T-cell (primary cell): Measurements from ENCODE around the gene UCK1. TPM values are rescaled to one million over a fixed set of nuclear protein-coding genes. Genes with fewer than 3 reads are reported as not detected.

ENCODE experiments used
- ATAC-seq, 4 experiments: fragments of 200-7000 bp in 3 of 4; fragments of 150-1000 bp in 1 of 4; cut with Tn5 transposase; replicated peaks in 1 of 4; 1 replicate in 3 of 4; 2 replicates in 1 of 4; pipeline ENCODE4 v1.10.0; 2021; ENCODE audit warnings: moderate library complexity in 3 of 4, mild to moderate bottlenecking in 2 of 4, moderate number of reproducible peaks in 1 of 4
- CTCF ChIA-PET, 2 donors: fragments of 300-600 bp; sonication (Branson Sonifier 250); formaldehyde crosslinking; loops; one replicate each; lab custom pipeline; 2022; ENCODE audit warnings: antibody characterized with exemption in 2 of 2; lab: Charles Lee
- POLR2A ChIA-PET, 2 donors: fragments of 300-600 bp; sonication (Branson Sonifier 250); formaldehyde crosslinking; loops; one replicate each; lab custom pipeline; 2022; ENCODE audit warnings: antibody characterized with exemption in 2 of 2; lab: Charles Lee
- DNase-seq, 35 experiments: peaks; one replicate each; pipeline versions ENCODE4 v3.0.0 to v3.0.0-alpha.2; 2013 to 2023
- H3K27ac ChIP-seq: one replicate; pipeline ENCODE4 v1.5.1; 2013; ENCODE audit warnings: low read length
- H3K27me3 ChIP-seq, 2 experiments: replicated peaks in 1 of 2; 1 replicate in 1 of 2; 2 replicates in 1 of 2; pipeline versions ENCODE4 v1.6.1 to v1.7.0; 2013; ENCODE audit warnings: low read length in 1 of 2, mixed read lengths in 1 of 2; ENCODE audit not compliant: control insufficient read depth in 2 of 2, insufficient read depth in 2 of 2; ENCODE audit errors: extremely low read depth in 1 of 2
- H3K36me3 ChIP-seq, 2 donors: 1 replicate in 1 of 2; 2 replicates in 1 of 2; pipeline versions ENCODE4 v1.6.1 to v1.7.0; 2013; ENCODE audit warnings: low read length in 1 of 2; ENCODE audit not compliant: control insufficient read depth in 2 of 2, insufficient read depth in 1 of 2; ENCODE audit errors: extremely low read depth in 1 of 2
- H3K4me1 ChIP-seq, 2 experiments: 1 replicate in 1 of 2; 2 replicates in 1 of 2; pipeline versions ENCODE4 v1.6.1 to v1.7.0; 2013; ENCODE audit warnings: low read length in 2 of 2, mixed read lengths in 1 of 2; ENCODE audit not compliant: insufficient read depth in 2 of 2, control insufficient read depth in 1 of 2; ENCODE audit errors: extremely low read depth in 1 of 2
- H3K4me3 ChIP-seq, 2 donors: 1 replicate in 1 of 2; 2 replicates in 1 of 2; pipeline versions ENCODE4 v1.5.1 to v1.7.0; 2013; ENCODE audit warnings: mild to moderate bottlenecking in 2 of 2, low read length in 1 of 2, moderate library complexity in 1 of 2; ENCODE audit not compliant: control insufficient read depth in 1 of 2; ENCODE audit errors: extremely low read depth in 1 of 2
- H3K9me3 ChIP-seq: 2 replicates; pipeline ENCODE4 v1.7.0; 2013
- H3K27ac Mint-ChIP-seq, 2 donors: one replicate each; pipeline ENCODE4 v1.8.0; 2020 to 2021; ENCODE audit warnings: mild to moderate bottlenecking in 2 of 2, mixed read lengths in 2 of 2
- H3K27me3 Mint-ChIP-seq, 2 donors: one replicate each; pipeline ENCODE4 v1.8.0; 2021 to 2022; ENCODE audit warnings: mixed read lengths in 2 of 2
- H3K36me3 Mint-ChIP-seq: one replicate; pipeline ENCODE4 v1.8.0; 2021; ENCODE audit warnings: mixed read lengths
- H3K4me1 Mint-ChIP-seq, 3 donors: one replicate each; pipeline ENCODE4 v1.8.0; 2020 to 2022; ENCODE audit warnings: mixed read lengths in 3 of 3, mild to moderate bottlenecking in 1 of 3
- H3K4me3 Mint-ChIP-seq, 3 donors: one replicate each; pipeline ENCODE4 v1.8.0; 2020 to 2022; ENCODE audit warnings: mild to moderate bottlenecking in 3 of 3, mixed read lengths in 3 of 3, moderate library complexity in 3 of 3
- H3K9me3 Mint-ChIP-seq, 3 donors: one replicate each; pipeline ENCODE4 v1.8.0; 2020 to 2022; ENCODE audit warnings: mixed read lengths in 3 of 3
- WGBS: methylation state at CpG from one replicate; pipeline ENCODE4 v1.1.5; 2013; ENCODE audit warnings: missing lambda C conversion rate; ENCODE audit not compliant: insufficient coverage; 5-methylcytosine and 5-hydroxymethylcytosine counted together
- total RNA-seq, 35 experiments: library from RNA in 6 of 35; stranded (reverse) in 6 of 35; fragments of 120-200 nt in 1 of 35; gene quantifications; one replicate each; pipeline versions ENCODE4 v1.2.1 to v1.2.4 and lab custom pipeline; 2013 to 2026

UCK1 gene
- total RNA-seq, 5 donors from 2014 or later (not counting 1 experiment from before 2014, with no cell fraction given) = 20.0 to 34.7 (median 32.0) TPM

DNA sequence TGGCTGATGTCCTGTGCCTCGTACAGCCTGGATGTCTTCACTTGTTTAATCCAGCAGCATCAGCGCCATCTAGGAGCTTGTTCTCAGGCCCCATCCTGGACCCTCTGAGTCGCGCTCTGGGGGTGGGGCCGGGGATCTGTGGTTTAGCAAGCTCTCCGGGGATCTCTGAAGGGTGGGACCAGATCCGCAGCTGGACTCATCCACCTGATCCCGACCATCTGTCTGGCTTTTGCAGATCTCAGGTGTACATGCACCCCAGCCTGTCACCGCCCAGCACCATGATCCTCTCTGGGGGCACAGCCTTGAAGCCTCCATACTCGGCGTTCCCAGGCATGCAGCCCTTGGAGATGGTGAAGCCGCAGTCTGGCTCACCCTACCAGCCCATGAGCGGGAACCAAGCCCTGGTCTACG, 43.4 kb downstream of the UCK1 start:
- H3K4me1 Mint-ChIP-seq = peaks cover 5 to 13% (median 5%) of the 10 kb centered on the region in 3 donors
- no peaks in the 10 kb centered on the region for H3K27me3 Mint-ChIP-seq
- H3K9me3 Mint-ChIP-seq = no peaks in the 10 kb centered on the region
- peaks cover 0 to 3% of the 10 kb centered on the region in 2 experiments for H3K4me1 ChIP-seq
- ATAC-seq (peak in 1 of 4 experiments; percentile 11), DNase-seq (no peak)
- H3K4me3 ChIP-seq = no peak overlapping the region
- ChIA-PET POLR2A (no interaction called here), CTCF (no interaction called here)
- H3K9me3 ChIP-seq = no peaks in the 10 kb centered on the region
- peak overlapping the region in 1 of 2 donors; percentile 67 for H3K27ac Mint-ChIP-seq
- peaks cover 56 to 99% of the 10 kb centered on the region in 2 donors for H3K36me3 ChIP-seq
- H3K27me3 ChIP-seq = no peaks in the 10 kb centered on the region
- H3K27ac ChIP-seq = no peak overlapping the region
- H3K4me3 Mint-ChIP-seq = no peak overlapping the region
- WGBS = 96% methylated on average over 12 of the region's 14 CpGs
- H3K36me3 Mint-ChIP-seq = peaks cover 78% of the 10 kb centered on the region

DNA sequence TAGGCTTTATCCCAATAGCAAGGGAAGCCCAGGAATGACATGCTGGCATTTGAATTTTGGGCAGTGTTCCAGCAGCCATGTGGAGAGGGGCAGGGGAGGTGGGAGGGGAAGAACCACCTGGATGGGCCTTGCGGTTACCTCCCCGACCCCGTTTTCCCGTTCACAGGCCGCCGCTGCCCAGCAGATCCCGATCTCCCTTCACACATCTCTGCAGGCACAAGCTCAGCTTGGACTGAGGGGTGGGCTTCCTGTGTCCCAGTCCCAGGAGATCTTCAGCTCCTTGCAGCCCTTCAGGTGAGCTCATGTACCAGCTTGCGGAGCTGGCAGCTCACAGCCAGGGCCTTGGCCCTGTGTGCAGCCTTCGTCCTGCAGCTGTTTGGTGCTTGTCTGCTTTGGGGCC, 44.1 kb downstream of the UCK1 start:
- WGBS = 100% methylated on average over 5 of the region's 9 CpGs
- no peaks in the 10 kb centered on the region for H3K9me3 Mint-ChIP-seq
- H3K9me3 ChIP-seq = no peaks in the 10 kb centered on the region
- no peak overlapping the region for H3K27ac Mint-ChIP-seq
- ChIA-PET POLR2A (no interaction called here), CTCF (interaction anchor here in 1 of 2 donors (0.6 kb wide), 1 partner anchor 227 kb away, joined by 6 read pairs; no protein-coding TSS in a partner anchor)
- no peak overlapping the region for H3K4me3 ChIP-seq
- peaks cover 5 to 13% (median 5%) of the 10 kb centered on the region in 3 donors for H3K4me1 Mint-ChIP-seq
- peaks cover 0 to 3% of the 10 kb centered on the region in 2 experiments for H3K4me1 ChIP-seq
- no peak overlapping the region for H3K27ac ChIP-seq
- peaks cover 56 to 99% of the 10 kb centered on the region in 2 donors for H3K36me3 ChIP-seq
- DNase-seq (no peak), ATAC-seq (no peak)
- no peaks in the 10 kb centered on the region for H3K27me3 Mint-ChIP-seq
- H3K4me3 Mint-ChIP-seq = no peak overlapping the region
- H3K27me3 ChIP-seq = no peaks in the 10 kb centered on the region
- H3K36me3 Mint-ChIP-seq = peaks cover 78% of the 10 kb centered on the region

DNA sequence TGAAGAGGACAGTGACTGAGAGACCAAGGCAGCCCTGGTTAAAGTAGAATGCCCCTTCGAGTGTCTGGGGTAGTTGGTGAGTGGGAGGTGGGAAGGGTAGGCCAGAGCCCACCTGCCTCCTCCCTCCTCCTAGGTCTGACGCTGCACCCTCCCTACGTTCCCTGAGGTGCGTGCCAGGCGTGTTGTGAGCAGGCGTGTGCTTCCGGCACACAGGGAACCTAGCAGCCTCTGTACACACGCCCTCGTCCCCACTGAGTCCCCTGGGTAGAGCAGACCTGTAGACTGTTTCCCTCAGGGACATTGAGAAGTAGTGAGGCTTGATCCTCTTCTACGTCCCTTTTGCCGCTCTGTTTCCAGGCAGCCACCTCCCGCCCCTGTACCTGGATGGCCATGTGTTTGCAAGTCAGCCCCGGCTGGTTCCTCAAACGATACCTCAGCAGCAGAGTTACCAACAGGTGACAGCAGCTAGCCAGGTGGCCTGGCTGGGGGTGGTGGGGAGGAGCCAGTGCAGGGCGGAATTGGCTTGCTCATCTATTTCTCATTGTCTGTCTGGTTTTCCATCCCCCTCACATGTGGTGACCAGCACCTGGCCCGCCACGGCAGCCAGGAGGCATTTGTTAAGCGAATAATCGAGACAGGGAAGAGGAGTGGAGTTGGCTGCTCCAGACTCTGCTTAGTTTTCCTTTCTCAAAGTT, 45.2 kb downstream of the UCK1 start:
- Mint-ChIP-seq H3K36me3 (peaks cover 73% of the 10 kb centered on the region), H3K4me3 (no peak overlapping the region), H3K9me3 (no peaks in the 10 kb centered on the region), H3K27ac (peak overlapping the region in 1 of 2 donors; percentile 66), H3K4me1 (peaks cover 5 to 13% (median 5%) of the 10 kb centered on the region in 3 donors), H3K27me3 (no peaks in the 10 kb centered on the region)
- H3K4me1 ChIP-seq = peaks cover 0 to 3% of the 10 kb centered on the region in 2 experiments
- no peak overlapping the region for H3K4me3 ChIP-seq
- 92% methylated on average over 8 of the region's 19 CpGs for WGBS
- peaks cover 56 to 96% of the 10 kb centered on the region in 2 donors for H3K36me3 ChIP-seq
- no peak for ATAC-seq
- no peaks in the 10 kb centered on the region for H3K27me3 ChIP-seq
- CTCF ChIA-PET = no interaction called here
- no peak for DNase-seq
- no peak overlapping the region for H3K27ac ChIP-seq
- POLR2A ChIA-PET = no interaction called here
- no peaks in the 10 kb centered on the region for H3K9me3 ChIP-seq

DNA sequence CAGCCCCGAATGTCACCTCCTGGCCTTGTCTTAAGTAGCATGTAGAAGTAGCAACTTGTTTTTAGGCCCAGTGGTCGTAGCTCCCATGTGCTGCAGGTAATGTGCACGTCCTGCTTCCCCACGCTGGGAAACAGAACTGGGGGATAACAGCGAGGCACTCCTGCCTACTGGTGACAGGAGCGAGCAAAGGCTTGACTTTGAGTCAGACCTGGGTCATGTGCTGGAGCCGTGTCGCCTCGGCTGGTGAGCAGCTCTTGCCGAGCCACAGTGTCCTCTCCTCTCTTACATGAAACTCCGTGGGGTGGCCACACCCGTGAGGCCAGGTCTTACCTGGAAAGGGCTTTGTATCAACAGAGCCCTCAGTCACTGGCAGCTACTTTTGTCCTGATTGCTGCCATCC, 45.9 kb downstream of the UCK1 start:
- H3K27ac ChIP-seq = no peak overlapping the region
- Mint-ChIP-seq H3K27me3 (no peaks in the 10 kb centered on the region), H3K9me3 (no peaks in the 10 kb centered on the region), H3K4me1 (peaks cover 5 to 13% (median 5%) of the 10 kb centered on the region in 3 donors), H3K27ac (no peak overlapping the region), H3K4me3 (no peak overlapping the region), H3K36me3 (peaks cover 66% of the 10 kb centered on the region)
- H3K27me3 ChIP-seq = no peaks in the 10 kb centered on the region
- ChIA-PET POLR2A (no interaction called here), CTCF (no interaction called here)
- no peaks in the 10 kb centered on the region for H3K9me3 ChIP-seq
- 100% methylated on average over 11 of the region's 12 CpGs for WGBS
- no peak for ATAC-seq
- H3K36me3 ChIP-seq = peaks cover 56 to 96% of the 10 kb centered on the region in 2 donors
- DNase-seq = no peak
- H3K4me3 ChIP-seq = no peak overlapping the region
- peaks cover 0 to 3% of the 10 kb centered on the region in 2 experiments for H3K4me1 ChIP-seq

DNA sequence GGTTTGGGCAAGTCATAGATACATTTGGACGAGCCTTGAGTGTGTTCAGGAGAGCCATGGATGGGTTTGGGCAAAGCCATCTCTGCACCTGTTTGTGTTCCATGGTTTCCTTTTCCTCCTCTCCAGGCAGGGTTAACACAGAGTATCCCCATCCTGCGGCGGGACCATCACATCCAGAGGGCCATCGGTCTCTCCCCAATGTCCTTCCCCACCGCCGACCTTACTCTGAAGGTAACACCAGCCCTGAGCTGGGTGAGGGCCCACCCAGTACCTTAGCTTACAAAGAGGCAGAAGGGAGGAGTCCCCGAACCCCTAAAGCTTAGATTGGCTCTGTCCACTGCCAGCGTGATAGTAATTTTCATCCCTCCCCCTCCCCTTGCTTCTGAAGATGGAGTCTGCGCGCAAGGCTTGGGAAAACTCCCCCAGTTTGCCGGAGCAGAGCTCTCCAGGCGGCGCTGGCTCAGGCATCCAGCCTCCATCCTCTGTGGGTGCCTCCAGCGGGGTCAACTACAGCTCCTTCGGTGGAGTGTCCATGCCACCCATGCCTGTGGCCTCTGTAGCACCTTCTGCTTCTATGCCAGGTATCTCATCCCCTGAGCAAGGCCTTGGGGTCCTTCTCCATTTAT, 46.4 kb downstream of the UCK1 start:
- H3K36me3 Mint-ChIP-seq = peaks cover 61% of the 10 kb centered on the region
- no peaks in the 10 kb centered on the region for H3K9me3 ChIP-seq
- 100% methylated on average over 11 of the region's 15 CpGs for WGBS
- no peaks in the 10 kb centered on the region for H3K9me3 Mint-ChIP-seq
- no peak overlapping the region for H3K27ac ChIP-seq
- H3K27me3 ChIP-seq = no peaks in the 10 kb centered on the region
- DNase-seq (no peak), ATAC-seq (no peak)
- H3K27me3 Mint-ChIP-seq = no peaks in the 10 kb centered on the region
- POLR2A ChIA-PET = no interaction called here
- H3K36me3 ChIP-seq = peaks cover 56 to 96% of the 10 kb centered on the region in 2 donors
- CTCF ChIA-PET = no interaction called here
- no peak overlapping the region for H3K27ac Mint-ChIP-seq
- H3K4me1 ChIP-seq = peaks cover 0 to 3% of the 10 kb centered on the region in 2 experiments
- peaks cover 5 to 8% (median 7%) of the 10 kb centered on the region in 3 donors for H3K4me1 Mint-ChIP-seq
- no peak overlapping the region for H3K4me3 ChIP-seq
- H3K4me3 Mint-ChIP-seq = no peak overlapping the region

DNA sequence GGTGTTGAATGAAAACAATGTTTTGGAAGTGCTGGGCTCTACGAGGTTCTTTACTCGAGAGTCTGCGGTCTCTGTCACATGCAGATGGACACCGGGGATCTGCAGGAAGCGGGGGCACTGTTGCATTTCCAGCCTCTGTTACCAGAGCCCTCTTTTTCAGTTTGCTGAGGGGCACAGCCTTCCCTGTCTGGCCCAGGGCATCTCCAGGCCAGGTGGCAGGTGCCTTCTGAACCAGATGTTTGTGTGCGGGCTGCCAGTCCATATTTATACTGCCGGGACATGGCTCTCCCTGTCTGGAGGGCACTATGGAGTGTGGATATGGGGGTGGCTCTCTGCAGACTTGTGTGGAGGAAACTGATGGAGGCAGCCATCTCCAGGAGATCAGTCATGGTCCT, 47.0 kb downstream of the UCK1 start:
- H3K27ac Mint-ChIP-seq = no peak overlapping the region
- ChIA-PET CTCF (no interaction called here), POLR2A (no interaction called here)
- no peak overlapping the region for H3K27ac ChIP-seq
- peaks cover 5 to 10% (median 8%) of the 10 kb centered on the region in 3 donors for H3K4me1 Mint-ChIP-seq
- 99% methylated on average over 7 of the region's 7 CpGs for WGBS
- no peaks in the 10 kb centered on the region for H3K9me3 Mint-ChIP-seq
- DNase-seq (no peak), ATAC-seq (no peak)
- no peaks in the 10 kb centered on the region for H3K27me3 Mint-ChIP-seq
- H3K27me3 ChIP-seq = no peaks in the 10 kb centered on the region
- peaks cover 62% of the 10 kb centered on the region for H3K36me3 Mint-ChIP-seq
- H3K4me3 ChIP-seq = no peak overlapping the region
- peaks cover 0 to 3% of the 10 kb centered on the region in 2 experiments for H3K4me1 ChIP-seq
- H3K36me3 ChIP-seq = peaks cover 62 to 97% of the 10 kb centered on the region in 2 donors
- no peaks in the 10 kb centered on the region for H3K9me3 ChIP-seq
- no peak overlapping the region for H3K4me3 Mint-ChIP-seq
